Activated T-cell treated with anti-CD3 and anti-CD28 coated beads, Interleukin-2, amount 50 U/mL, for 72 hours (primary cell): ENCODE measurements around the gene CYP1B1. TPM values are rescaled to one million over a fixed set of nuclear protein-coding genes. Genes with fewer than 3 reads are reported as not detected.

Experiments used
- ATAC-seq, 2 donors: fragments of 150-1000 bp; cut with Tn5 transposase; replicated peaks in 1 of 2; 2 replicates each; pipeline ENCODE4 v1.10.0; 2021; ENCODE audit warnings: moderate library complexity in 2 of 2, mild to moderate bottlenecking in 1 of 2
- DNase-seq, 2 donors: peaks; one replicate each; pipeline ENCODE4 v3.0.0; 2021 to 2022; ENCODE audit warnings: mixed read lengths in 1 of 2
- H3K27ac Mint-ChIP-seq: one replicate; pipeline ENCODE4 v1.8.0; 2022; ENCODE audit warnings: mild to moderate bottlenecking, moderate library complexity, mixed read lengths
- H3K27me3 Mint-ChIP-seq: one replicate; pipeline ENCODE4 v1.8.0; 2022; ENCODE audit warnings: low read depth, mixed read lengths
- H3K36me3 Mint-ChIP-seq, 2 donors: one replicate each; pipeline ENCODE4 v1.8.0; 2022; ENCODE audit warnings: mixed read lengths in 2 of 2, mild to moderate bottlenecking in 1 of 2; ENCODE audit not compliant: insufficient read depth in 2 of 2
- H3K4me1 Mint-ChIP-seq: one replicate; pipeline ENCODE4 v1.8.0; 2022; ENCODE audit warnings: low read depth, mixed read lengths
- H3K4me3 Mint-ChIP-seq, 2 donors: one replicate each; pipeline ENCODE4 v1.8.0; 2022; ENCODE audit warnings: mild to moderate bottlenecking in 2 of 2, mixed read lengths in 2 of 2, moderate library complexity in 2 of 2
- H3K9me3 Mint-ChIP-seq, 2 donors: one replicate each; pipeline ENCODE4 v1.8.0; 2022; ENCODE audit warnings: mixed read lengths in 2 of 2
- total RNA-seq, 2 donors: library from RNA; stranded (reverse); gene quantifications; one replicate each; pipeline ENCODE4 v1.2.3, GENCODE V29; 2022

The CYP1B1 gene
- total RNA-seq, 2 donors from 2014 or later, result 9.5 to 24.3 TPM

GRCh38 chr2:38064801-38065501 is 11.0 kb downstream of the CYP1B1 start:
- no peaks in the 10 kb centered on the region for H3K9me3 Mint-ChIP-seq
- no peak overlapping the region for H3K4me3 Mint-ChIP-seq
- peaks cover 17% of the 10 kb centered on the region for H3K27me3 Mint-ChIP-seq
- DNase-seq (no peak), ATAC-seq (no peak)
- no peak overlapping the region for H3K27ac Mint-ChIP-seq
- peaks cover 0 to 6% of the 10 kb centered on the region in 2 donors for H3K36me3 Mint-ChIP-seq
- H3K4me1 Mint-ChIP-seq, result no peaks in the 10 kb centered on the region

GRCh38 chr2:38060236-38061018 is 15.5 kb downstream of the CYP1B1 start:
- no peaks in the 10 kb centered on the region for H3K9me3 Mint-ChIP-seq
- H3K27me3 Mint-ChIP-seq, result peaks cover 22% of the 10 kb centered on the region
- no peak overlapping the region for H3K4me3 Mint-ChIP-seq
- no peak for ATAC-seq
- H3K27ac Mint-ChIP-seq, result no peak overlapping the region
- H3K4me1 Mint-ChIP-seq, result peaks cover 16% of the 10 kb centered on the region
- H3K36me3 Mint-ChIP-seq, result peaks cover 0 to 6% of the 10 kb centered on the region in 2 donors
- DNase-seq, result no peak

- DNase-seq (no peak), ATAC-seq (no peak)
- Mint-ChIP-seq H3K4me3 (no peak overlapping the region), H3K9me3 (no peaks in the 10 kb centered on the region), H3K36me3 (no peaks in the 10 kb centered on the region), H3K4me1 (peaks cover 16% of the 10 kb centered on the region), H3K27me3 (peaks cover 34% of the 10 kb centered on the region), H3K27ac (no peak overlapping the region)
Observed at GRCh38 chr2:38057651-38058410, 18.1 kb downstream of the CYP1B1 start.

- Mint-ChIP-seq H3K9me3 (no peaks in the 10 kb centered on the region), H3K4me1 (peaks cover 16% of the 10 kb centered on the region), H3K4me3 (no peak overlapping the region), H3K27me3 (peaks cover 24% of the 10 kb centered on the region), H3K36me3 (no peaks in the 10 kb centered on the region), H3K27ac (no peak overlapping the region)
- ATAC-seq (no peak), DNase-seq (no peak)
Observed at GRCh38 chr2:38056216-38056615, 19.7 kb downstream of the CYP1B1 start.

- no peaks in the 10 kb centered on the region for H3K4me1 Mint-ChIP-seq
- ATAC-seq (no peak), DNase-seq (no peak)
- H3K4me3 Mint-ChIP-seq, result no peak overlapping the region
- peaks cover 0 to 6% of the 10 kb centered on the region in 2 donors for H3K36me3 Mint-ChIP-seq
- peaks cover 0 to 1% of the 10 kb centered on the region in 2 donors for H3K9me3 Mint-ChIP-seq
- H3K27me3 Mint-ChIP-seq, result peaks cover 32% of the 10 kb centered on the region
- H3K27ac Mint-ChIP-seq, result no peak overlapping the region
Observed at GRCh38 chr2:38045811-38046210, 30.1 kb downstream of the CYP1B1 start.

- ATAC-seq, result no peak
- Mint-ChIP-seq H3K4me3 (no peak overlapping the region), H3K9me3 (peaks cover 0 to 1% of the 10 kb centered on the region in 2 donors), H3K27ac (no peak overlapping the region), H3K27me3 (peaks cover 57% of the 10 kb centered on the region), H3K4me1 (peaks cover 33% of the 10 kb centered on the region), H3K36me3 (peaks cover 0 to 8% of the 10 kb centered on the region in 2 donors)
- DNase-seq, result no peak
Observed at GRCh38 chr2:38039121-38039910, 36.6 kb downstream of the CYP1B1 start.

- H3K27me3 Mint-ChIP-seq, result peaks cover 58% of the 10 kb centered on the region
- H3K36me3 Mint-ChIP-seq, result peaks cover 0 to 8% of the 10 kb centered on the region in 2 donors
- no peak for DNase-seq
- H3K4me3 Mint-ChIP-seq, result peak overlapping the region; percentile 82 to 94
- peaks cover 33% of the 10 kb centered on the region for H3K4me1 Mint-ChIP-seq
- peaks cover 0 to 1% of the 10 kb centered on the region in 2 donors for H3K9me3 Mint-ChIP-seq
- ATAC-seq, result no peak
- no peak overlapping the region for H3K27ac Mint-ChIP-seq
Observed at GRCh38 chr2:38038682-38039081, 37.3 kb downstream of the CYP1B1 start.

GRCh38 chr2:38037757-38038621 is 38.0 kb downstream of the CYP1B1 start:
- Mint-ChIP-seq H3K4me1 (peaks cover 33% of the 10 kb centered on the region), H3K27me3 (peaks cover 51% of the 10 kb centered on the region), H3K27ac (peak overlapping the region; percentile 38), H3K9me3 (peaks cover 0 to 1% of the 10 kb centered on the region in 2 donors), H3K4me3 (peak overlapping the region; percentile 82 to 94), H3K36me3 (peaks cover 0 to 8% of the 10 kb centered on the region in 2 donors)
- DNase-seq, result peak; percentile 37 to 67
- ATAC-seq, result peak; percentile 93

GRCh38 chr2:38037325-38037724 is 38.6 kb downstream of the CYP1B1 start:
- H3K27ac Mint-ChIP-seq, result no peak overlapping the region
- ATAC-seq, result peak; percentile 30 to 45

GRCh38 chr2:38035968-38036367 is 40.0 kb downstream of the CYP1B1 start:
- DNase-seq (no peak), ATAC-seq (no peak)
- H3K9me3 Mint-ChIP-seq, result no peaks in the 10 kb centered on the region
- H3K27me3 Mint-ChIP-seq, result peaks cover 56% of the 10 kb centered on the region
- no peak overlapping the region for H3K27ac Mint-ChIP-seq
- peaks cover 0 to 2% of the 10 kb centered on the region in 2 donors for H3K36me3 Mint-ChIP-seq
- H3K4me3 Mint-ChIP-seq, result no peak overlapping the region
- peaks cover 33% of the 10 kb centered on the region for H3K4me1 Mint-ChIP-seq

More at GRCh38 chr2:38037325-38037724, 38.6 kb downstream of the CYP1B1 start:
- H3K9me3 Mint-ChIP-seq, result no peaks in the 10 kb centered on the region
- H3K4me3 Mint-ChIP-seq, result peak overlapping the region in 1 of 2 donors; percentile 94
- H3K4me1 Mint-ChIP-seq, result peaks cover 33% of the 10 kb centered on the region
- H3K36me3 Mint-ChIP-seq, result peaks cover 0 to 5% of the 10 kb centered on the region in 2 donors
- H3K27me3 Mint-ChIP-seq, result peaks cover 47% of the 10 kb centered on the region
- DNase-seq, result no peak

GRCh38 chr2:38033646-38034045 is 42.3 kb downstream of the CYP1B1 start:
- Mint-ChIP-seq H3K27me3 (peaks cover 54% of the 10 kb centered on the region), H3K9me3 (no peaks in the 10 kb centered on the region), H3K4me3 (no peak overlapping the region), H3K4me1 (peaks cover 31% of the 10 kb centered on the region), H3K27ac (no peak overlapping the region), H3K36me3 (no peaks in the 10 kb centered on the region)
- no peak for ATAC-seq
- DNase-seq, result no peak

GRCh38 chr2:38032946-38033345 is 43.0 kb downstream of the CYP1B1 start:
- no peak for ATAC-seq
- peaks cover 24% of the 10 kb centered on the region for H3K4me1 Mint-ChIP-seq
- H3K27me3 Mint-ChIP-seq, result peaks cover 54% of the 10 kb centered on the region
- no peaks in the 10 kb centered on the region for H3K9me3 Mint-ChIP-seq
- no peak for DNase-seq
- no peak overlapping the region for H3K4me3 Mint-ChIP-seq
- H3K36me3 Mint-ChIP-seq, result no peaks in the 10 kb centered on the region
- no peak overlapping the region for H3K27ac Mint-ChIP-seq
